Fibroblast of lung (primary cell): Measurements from ENCODE around the gene CENPP. TPM values are rescaled to one million over a fixed set of nuclear protein-coding genes. Genes with fewer than 3 reads are reported as not detected.
A peak's percentile ranks its signal among the peaks of the same experiment; 100 is the strongest.

Source experiments
- DNase-seq, 2 donors: peaks; one replicate each; pipeline versions ENCODE4 v3.0.0 to v3.0.0-alpha.2; 2010; ENCODE audit warnings: low read depth in 2 of 2
- H2AFZ ChIP-seq: 2 replicates; pipeline ENCODE4 v1.5.1; 2012; ENCODE audit warnings: low read length, control low read depth, inconsistent platforms
- H3K27ac ChIP-seq: 2 replicates; pipeline ENCODE4 v1.5.1; 2011; ENCODE audit warnings: low read length, control low read depth; ENCODE audit not compliant: insufficient read depth
- H3K27me3 ChIP-seq: 2 replicates; pipeline ENCODE4 v1.5.1; 2011; ENCODE audit warnings: mild to moderate bottlenecking, low read length; ENCODE audit not compliant: control insufficient read depth, insufficient read depth
- H3K36me3 ChIP-seq: 2 replicates; pipeline ENCODE4 v1.5.1; 2011; ENCODE audit warnings: low read length; ENCODE audit not compliant: control insufficient read depth, insufficient read depth
- H3K4me1 ChIP-seq: 2 replicates; pipeline ENCODE4 v1.5.1; 2011; ENCODE audit warnings: low read length; ENCODE audit not compliant: control insufficient read depth, insufficient read depth; ENCODE audit errors: extremely low read depth
- H3K4me2 ChIP-seq: 2 replicates; pipeline ENCODE4 v1.5.1; 2011; ENCODE audit warnings: low read length, control low read depth; ENCODE audit not compliant: insufficient read depth; ENCODE audit errors: extremely low read depth
- H3K4me3 ChIP-seq, 4 experiments: fragments of 200-600 bp in 1 of 4; sonication (generic) in 1 of 4; replicated peaks in 1 of 4; 2 replicates each; pipeline ENCODE4 v1.5.1; 2011 to 2016; ENCODE audit warnings: low read length in 4 of 4, low read depth in 3 of 4, mild to moderate bottlenecking in 3 of 4, control low read depth in 2 of 4, inconsistent platforms in 1 of 4, mixed read lengths in 1 of 4; ENCODE audit not compliant: insufficient read depth in 1 of 4; ENCODE audit errors: control extremely low read depth in 1 of 4
- H3K79me2 ChIP-seq: 2 replicates; pipeline ENCODE4 v1.5.1; 2012; ENCODE audit warnings: mild to moderate bottlenecking, low read length, inconsistent platforms; ENCODE audit not compliant: control insufficient read depth, insufficient read depth
- H3K9ac ChIP-seq: 2 replicates; pipeline ENCODE4 v1.5.1; 2011; ENCODE audit warnings: mild to moderate bottlenecking, low read length, control low read depth; ENCODE audit not compliant: insufficient read depth
- H3K9me3 ChIP-seq: 2 replicates; pipeline ENCODE4 v1.5.1; 2012; ENCODE audit warnings: low read depth, low read length; ENCODE audit not compliant: control insufficient read depth, insufficient read depth
- H4K20me1 ChIP-seq: 2 replicates; pipeline ENCODE4 v1.5.1; 2011; ENCODE audit warnings: low read length; ENCODE audit not compliant: control insufficient read depth, insufficient read depth; ENCODE audit errors: extremely low read depth
- CTCF ChIP-seq, 2 donors: IDR thresholded peaks in 1 of 2; conservative IDR thresholded peaks in 1 of 2; 1 replicate in 1 of 2; 2 replicates in 1 of 2; pipeline ENCODE4 v1.5.1; 2011 to 2012; ENCODE audit warnings: low read length in 2 of 2, control low read depth in 1 of 2, inconsistent platforms in 1 of 2, low read depth in 1 of 2, mild to moderate bottlenecking in 1 of 2
- EZH2 ChIP-seq: IDR thresholded peaks from 2 replicates; pipeline ENCODE4 v1.5.1; 2012; ENCODE audit warnings: low read length, control low read depth, mild to moderate bottlenecking; ENCODE audit errors: missing control alignments
- polyA plus RNA-seq, 2 donors: library from polyadenylated mRNA; depleted of rRNA in 1 of 2; stranded (reverse) in 1 of 2; unstranded in 1 of 2; fragments of >200 nt; gene quantifications; 2 replicates each; pipeline ENCODE4 v1.2.1, GENCODE V29; 2011 to 2012; ENCODE audit warnings: missing spikeins in 1 of 2
- total RNA-seq: library from RNA; depleted of rRNA; stranded (reverse); fragments of >200 nt; gene quantifications from 2 replicates; pipeline ENCODE4 v1.2.1, GENCODE V29; 2014

Gene CENPP
- total and polyA plus RNA-seq, 2 donors (not counting 1 experiment from before 2014, with no cell fraction given), result 1.7 to 2.4 TPM

GRCh38 chr9:92525306-92525705, 199.6 kb downstream of the CENPP start:
- no peaks in the 10 kb centered on the region for H4K20me1 ChIP-seq
- no peak overlapping the region for H2AFZ ChIP-seq
- no peaks in the 10 kb centered on the region for H3K27me3 ChIP-seq
- no peaks in the 10 kb centered on the region for H3K79me2 ChIP-seq
- DNase-seq, result peak; percentile 64 to 78
- H3K9me3 ChIP-seq, result no peaks in the 10 kb centered on the region
- H3K9ac ChIP-seq, result no peak overlapping the region
- TF ChIP-seq CTCF (conservative IDR thresholded peaks at IDR 0.05 in 1 of 2, IDR thresholded peaks at IDR 0.05 in 1 of 2; ENCODE audit: low read depth in 1 of 2, low read length in 2 of 2) (no peak), EZH2 (no peak)
- H3K4me3 ChIP-seq, result no peak overlapping the region
- no peak overlapping the region for H3K4me2 ChIP-seq
- H3K27ac ChIP-seq, result no peak overlapping the region
- H3K4me1 ChIP-seq, result no peaks in the 10 kb centered on the region
- H3K36me3 ChIP-seq, result no peaks in the 10 kb centered on the region

- Histone ChIP-seq H3K27me3 (no peaks in the 10 kb centered on the region), H3K27ac (no peak overlapping the region)
Observed at GRCh38 chr9:92527291-92527828, 201.6 kb downstream of the CENPP start.

GRCh38 chr9:92527832-92528521, 202.2 kb downstream of the CENPP start:
- Histone ChIP-seq H3K36me3 (no peaks in the 10 kb centered on the region), H3K9me3 (no peaks in the 10 kb centered on the region), H3K27me3 (no peaks in the 10 kb centered on the region), H3K4me2 (no peak overlapping the region), H3K4me3 (no peak overlapping the region), H4K20me1 (no peaks in the 10 kb centered on the region), H3K4me1 (no peaks in the 10 kb centered on the region), H3K79me2 (no peaks in the 10 kb centered on the region), H2AFZ (no peak overlapping the region), H3K9ac (no peak overlapping the region), H3K27ac (no peak overlapping the region)
- TF ChIP-seq CTCF (conservative IDR thresholded peaks at IDR 0.05 in 1 of 2, IDR thresholded peaks at IDR 0.05 in 1 of 2; ENCODE audit: low read depth in 1 of 2, low read length in 2 of 2), result no peak
- no peak for TF ChIP-seq EZH2
- no peak for DNase-seq

More at GRCh38 chr9:92527291-92527828, 201.6 kb downstream of the CENPP start:
- H3K36me3 ChIP-seq, result no peaks in the 10 kb centered on the region
- TF ChIP-seq CTCF (conservative IDR thresholded peaks at IDR 0.05 in 1 of 2, IDR thresholded peaks at IDR 0.05 in 1 of 2; ENCODE audit: low read depth in 1 of 2, low read length in 2 of 2), result no peak
- no peak for TF ChIP-seq EZH2
- no peak overlapping the region for H3K4me2 ChIP-seq
- no peaks in the 10 kb centered on the region for H3K79me2 ChIP-seq
- no peaks in the 10 kb centered on the region for H4K20me1 ChIP-seq
- H3K9ac ChIP-seq, result no peak overlapping the region
- no peaks in the 10 kb centered on the region for H3K9me3 ChIP-seq
- no peak overlapping the region for H2AFZ ChIP-seq
- DNase-seq, result no peak
- H3K4me1 ChIP-seq, result no peaks in the 10 kb centered on the region
- H3K4me3 ChIP-seq, result no peak overlapping the region
